Gastroesophageal sphincter (tissue), 4 donors: ENCODE measurements around the gene GOLGA3. TPM values are rescaled to one million over a fixed set of nuclear protein-coding genes. Genes with fewer than 3 reads are reported as not detected.
"Not testable (repeated sequence)": the region's sequence is repeated elsewhere in the genome, so short reads cannot be mapped to it uniquely, and the experiment has no call there.

Experiments used
- ATAC-seq: fragments of 150-250 bp; one replicate; pipeline ENCODE4 v1.9.1; 2016; ENCODE audit warnings: mild to moderate bottlenecking, moderate library complexity
- H3K27ac ChIP-seq, 4 donors: fragments of 200-600 bp; sonication (generic) in 3 of 4; 1 replicate in 3 of 4; 2 replicates in 1 of 4; pipeline ENCODE4 v1.5.1; 2016 to 2019
- H3K27me3 ChIP-seq: fragments of 200-600 bp; sonication (generic); one replicate; pipeline ENCODE4 v1.5.1; 2019
- H3K36me3 ChIP-seq, 2 donors: fragments of 200-600 bp; sonication (generic); one replicate each; pipeline ENCODE4 v1.5.1; 2019; ENCODE audit warnings: control low read depth in 1 of 2
- H3K4me1 ChIP-seq, 3 donors: fragments of 200-600 bp; sonication (generic); 1 replicate in 2 of 3; 2 replicates in 1 of 3; pipeline ENCODE4 v1.5.1; 2016 to 2019; ENCODE audit warnings: control low read depth in 2 of 3
- H3K4me3 ChIP-seq, 2 donors: fragments of 200-600 bp; sonication (generic); one replicate each; pipeline ENCODE4 v1.5.1; 2019; ENCODE audit warnings: mild to moderate bottlenecking in 1 of 2, moderate library complexity in 1 of 2
- H3K9me3 ChIP-seq, 3 donors: fragments of 200-600 bp; sonication (generic); one replicate each; pipeline ENCODE4 v1.5.1; 2017 to 2019; ENCODE audit warnings: control low read depth in 2 of 3
- EP300 ChIP-seq: sonication (generic); formaldehyde crosslinking; IDR thresholded peaks from one replicate; pipeline ENCODE4 v1.6.1; 2017; ENCODE audit warnings: antibody characterized with exemption, mild to moderate bottlenecking
- POLR2A ChIP-seq, 2 donors: fragments of 450-650 bp; IDR thresholded peaks; one replicate each; pipeline ENCODE4 v1.6.1; 2017; ENCODE audit warnings: antibody characterized with exemption in 2 of 2, mild to moderate bottlenecking in 2 of 2, moderate library complexity in 1 of 2
- POLR2AphosphoS5 ChIP-seq: sonication (generic); formaldehyde crosslinking; IDR thresholded peaks from one replicate; pipeline ENCODE4 v1.6.1; 2017; ENCODE audit warnings: antibody characterized with exemption
- WGBS, 2 donors: methylation state at CpG; one replicate each; pipeline ENCODE4 v1.1.5; 2018; ENCODE audit warnings: low coverage in 1 of 2; 5-methylcytosine and 5-hydroxymethylcytosine counted together
- total RNA-seq, 4 donors: library from RNA; depleted of rRNA; stranded (reverse); fragments of >200 nt; gene quantifications; one replicate each; pipeline ENCODE4 v1.1.0, GENCODE V29; 2016
- TF ChIP-seq, protein P1 (sequence below), 4 experiments: fragments of 200-600 bp in 2 of 4; fragments of 450-650 bp in 2 of 4; sonication (generic) in 1 of 4; IDR thresholded peaks; one replicate each; pipeline ENCODE4 v1.5.1; 2017 to 2019; ENCODE audit warnings: antibody characterized with exemption in 4 of 4, mild to moderate bottlenecking in 2 of 4, moderate library complexity in 2 of 4

Gene GOLGA3
- total RNA-seq, 4 donors from 2014 or later: 54.8 to 126 (median 74.1) TPM

DNA sequence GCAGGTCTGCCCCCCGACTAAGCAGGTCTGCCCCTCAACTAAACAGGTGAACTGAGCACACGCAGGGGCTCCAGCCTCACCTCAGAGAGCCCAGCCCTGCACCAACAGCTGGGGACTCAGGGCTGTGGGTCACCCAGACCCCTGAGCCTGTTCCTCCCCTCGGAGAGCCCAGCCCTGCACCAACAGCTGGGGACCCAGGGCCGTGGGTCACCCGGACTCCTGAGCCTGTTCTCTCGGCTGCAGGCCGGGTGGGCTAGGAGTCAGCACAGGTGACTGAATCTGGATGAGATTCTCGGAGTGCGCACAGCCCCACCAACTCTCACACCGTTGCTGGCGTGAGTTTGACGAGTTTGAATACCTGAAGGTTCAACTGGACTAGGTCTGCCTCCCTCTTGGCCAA, 46.7 kb downstream of the GOLGA3 start:
- Histone ChIP-seq H3K27ac (no peak overlapping the region), H3K4me1 (peaks cover 0 to 12% (median 5%) of the 10 kb centered on the region in 3 donors), H3K36me3 (peaks cover 0 to 100% of the 10 kb centered on the region in 2 donors), H3K27me3 (no peaks in the 10 kb centered on the region), H3K4me3 (no peak overlapping the region), H3K9me3 (no peaks in the 10 kb centered on the region)
- no peak for ATAC-seq
- WGBS, 2 donors: no CpG with 5 or more reads among the region's 12 CpGs
- TF ChIP-seq POLR2AphosphoS5: no peak
- TF ChIP-seq POLR2A (IDR thresholded peaks at IDR 0.05): no peak
- TF ChIP-seq, protein P1, sequence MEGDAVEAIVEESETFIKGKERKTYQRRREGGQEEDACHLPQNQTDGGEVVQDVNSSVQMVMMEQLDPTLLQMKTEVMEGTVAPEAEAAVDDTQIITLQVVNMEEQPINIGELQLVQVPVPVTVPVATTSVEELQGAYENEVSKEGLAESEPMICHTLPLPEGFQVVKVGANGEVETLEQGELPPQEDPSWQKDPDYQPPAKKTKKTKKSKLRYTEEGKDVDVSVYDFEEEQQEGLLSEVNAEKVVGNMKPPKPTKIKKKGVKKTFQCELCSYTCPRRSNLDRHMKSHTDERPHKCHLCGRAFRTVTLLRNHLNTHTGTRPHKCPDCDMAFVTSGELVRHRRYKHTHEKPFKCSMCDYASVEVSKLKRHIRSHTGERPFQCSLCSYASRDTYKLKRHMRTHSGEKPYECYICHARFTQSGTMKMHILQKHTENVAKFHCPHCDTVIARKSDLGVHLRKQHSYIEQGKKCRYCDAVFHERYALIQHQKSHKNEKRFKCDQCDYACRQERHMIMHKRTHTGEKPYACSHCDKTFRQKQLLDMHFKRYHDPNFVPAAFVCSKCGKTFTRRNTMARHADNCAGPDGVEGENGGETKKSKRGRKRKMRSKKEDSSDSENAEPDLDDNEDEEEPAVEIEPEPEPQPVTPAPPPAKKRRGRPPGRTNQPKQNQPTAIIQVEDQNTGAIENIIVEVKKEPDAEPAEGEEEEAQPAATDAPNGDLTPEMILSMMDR (IDR thresholded peaks at IDR 0.05): no peak
- TF ChIP-seq EP300: no peak

DNA sequence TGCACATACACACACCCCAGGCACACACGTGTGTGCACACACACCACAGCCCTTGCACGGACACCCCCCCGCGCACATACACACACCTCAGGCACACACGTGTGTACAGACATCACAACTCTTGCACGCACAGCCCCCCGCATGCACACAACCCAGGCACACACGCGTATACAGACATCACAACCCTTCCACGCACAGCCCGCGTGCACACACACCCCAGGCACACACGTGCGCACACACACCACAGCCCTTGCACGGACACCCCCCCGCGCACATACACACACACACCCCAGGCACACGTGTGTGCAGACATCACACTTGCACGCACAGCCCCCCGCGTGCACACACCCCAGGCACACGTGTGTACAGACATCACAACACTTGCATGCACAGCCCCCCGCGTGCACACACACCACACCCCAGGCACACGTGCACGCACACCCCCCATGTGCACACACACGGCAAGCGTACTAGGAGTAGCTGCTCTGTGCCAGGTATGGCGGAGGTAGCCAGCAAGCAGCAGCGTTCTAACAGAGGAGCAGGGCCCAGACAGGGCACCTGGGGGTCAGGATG, 48.8 kb downstream of the GOLGA3 start:
- no peak for TF ChIP-seq POLR2AphosphoS5
- TF ChIP-seq, protein P1 (IDR thresholded peaks at IDR 0.05): no peak
- TF ChIP-seq POLR2A (IDR thresholded peaks at IDR 0.05): no peak
- no peak for ATAC-seq
- no peak overlapping the region for H3K4me3 ChIP-seq
- peaks cover 0 to 30% (median 5%) of the 10 kb centered on the region in 3 donors for H3K4me1 ChIP-seq
- no peaks in the 10 kb centered on the region for H3K27me3 ChIP-seq
- H3K9me3 ChIP-seq: no peaks in the 10 kb centered on the region
- 87 to 88% methylated on average over 5 to 9 of the region's 30 CpGs for whole genome bisulfite sequencing, 2 donors
- H3K27ac ChIP-seq: no peak overlapping the region
- H3K36me3 ChIP-seq: peaks cover 0 to 100% of the 10 kb centered on the region in 2 donors

DNA sequence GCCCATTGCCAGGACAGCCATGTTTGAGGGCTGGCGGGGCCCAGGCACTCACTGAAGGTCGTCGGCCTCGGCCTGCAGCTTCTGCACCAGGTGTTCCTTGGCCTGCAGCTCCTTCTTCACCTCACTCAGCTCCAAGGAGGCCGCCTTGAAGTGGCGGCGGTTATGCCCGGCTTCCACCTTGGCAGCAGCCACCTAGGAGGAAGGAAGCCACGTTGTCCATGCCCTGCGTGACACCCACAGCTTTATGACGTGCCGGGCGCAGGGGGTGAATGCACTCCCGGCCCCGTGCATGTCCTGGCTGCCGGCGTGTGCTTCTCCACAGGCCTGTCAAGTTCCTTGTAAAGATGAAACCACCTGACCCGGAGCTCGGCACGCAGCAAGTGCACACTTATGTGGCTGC, 51.1 kb downstream of the GOLGA3 start:
- Histone ChIP-seq H3K4me3 (no peak overlapping the region), H3K27me3 (no peaks in the 10 kb centered on the region), H3K4me1 (peaks cover 0 to 44% (median 5%) of the 10 kb centered on the region in 3 donors), H3K27ac (peak overlapping the region in 3 of 4 donors; percentile 22 to 56 (median 24)), H3K9me3 (no peaks in the 10 kb centered on the region), H3K36me3 (peaks cover 0 to 100% of the 10 kb centered on the region in 2 donors)
- WGBS, 2 donors: 86 to 100% methylated on average over 1 to 7 of the region's 20 CpGs
- no peak for ATAC-seq
- no peak for TF ChIP-seq POLR2AphosphoS5
- no peak for TF ChIP-seq EP300
- TF ChIP-seq, protein P1 (IDR thresholded peaks at IDR 0.05): no peak
- TF ChIP-seq POLR2A (IDR thresholded peaks at IDR 0.05): no peak

DNA sequence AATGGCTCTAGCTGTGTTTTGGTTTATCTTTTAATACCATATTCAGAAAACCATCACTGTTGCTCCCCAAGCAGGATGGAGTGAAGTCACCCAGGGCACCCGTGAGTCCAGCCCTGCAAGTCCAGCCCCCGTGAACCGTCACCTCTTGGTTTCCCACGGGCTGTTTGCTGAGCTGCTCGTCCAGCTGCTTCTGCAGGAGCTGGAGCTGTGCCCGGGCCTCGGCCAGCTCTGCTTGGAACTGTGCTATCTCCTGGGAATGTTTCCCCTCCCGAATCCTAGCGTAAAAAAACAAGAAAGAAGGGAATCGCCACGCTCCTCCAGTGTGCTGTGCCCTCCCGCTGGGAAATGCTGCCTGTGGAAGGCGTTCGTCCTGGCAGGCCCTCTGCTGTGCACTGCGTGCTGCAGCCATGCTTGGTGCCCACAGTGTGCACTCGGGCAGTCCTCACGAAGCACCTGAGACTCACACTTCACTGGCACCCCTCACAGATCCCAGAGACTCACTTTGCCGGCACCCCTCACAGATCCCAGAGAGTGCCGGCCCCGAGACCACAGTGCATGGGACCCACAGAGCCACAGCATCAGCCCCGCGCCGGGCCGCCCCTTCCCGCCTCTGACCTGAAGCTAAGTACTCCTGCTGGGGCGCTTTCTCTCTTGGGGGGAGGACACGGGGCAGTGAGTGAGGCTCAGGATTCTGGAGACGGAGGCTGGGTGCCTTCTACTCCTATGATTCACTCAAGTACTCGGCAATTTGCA, 51.7 kb downstream of the GOLGA3 start:
- no peaks in the 10 kb centered on the region for H3K27me3 ChIP-seq
- H3K36me3 ChIP-seq: peaks cover 0 to 100% of the 10 kb centered on the region in 2 donors
- H3K27ac ChIP-seq: peak overlapping the region in 3 of 4 donors; percentile 22 to 56 (median 24)
- H3K4me3 ChIP-seq: no peak overlapping the region
- no peak for TF ChIP-seq POLR2AphosphoS5
- TF ChIP-seq POLR2A (IDR thresholded peaks at IDR 0.05): no peak
- TF ChIP-seq, protein P1 (IDR thresholded peaks at IDR 0.05): no peak
- TF ChIP-seq EP300: no peak
- WGBS, 2 donors: 60 to 67% methylated on average over 1 to 3 of the region's 29 CpGs
- H3K9me3 ChIP-seq: no peaks in the 10 kb centered on the region
- peak; percentile 59 for ATAC-seq
- H3K4me1 ChIP-seq: peaks cover 0 to 44% (median 5%) of the 10 kb centered on the region in 3 donors

DNA sequence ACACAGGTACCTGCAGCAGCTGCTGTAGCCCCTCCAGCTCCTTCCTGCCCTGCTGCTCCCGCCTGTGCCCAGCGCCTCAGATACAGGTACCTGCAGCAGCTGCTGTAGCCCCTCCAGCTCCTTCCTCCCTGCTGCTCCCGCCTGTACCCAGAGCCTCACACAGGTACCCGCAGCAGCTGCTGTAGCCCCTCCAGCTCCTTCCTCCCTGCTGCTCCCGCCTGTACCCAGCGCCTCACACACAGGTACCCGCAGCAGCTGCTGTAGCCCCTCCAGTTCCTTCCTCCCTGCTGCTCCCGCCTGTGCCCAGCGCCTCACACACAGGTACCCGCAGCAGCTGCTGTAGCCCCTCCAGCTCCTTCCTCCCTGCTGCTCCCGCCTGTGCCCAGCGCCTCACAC, 52.4 kb downstream of the GOLGA3 start:
- not testable (repeated sequence) for ATAC-seq, H3K9me3 ChIP-seq, H3K4me3 ChIP-seq, H3K27me3 ChIP-seq
- H3K27ac ChIP-seq: peak overlapping the region in 1 of 4 donors; percentile 56
- 80% methylated on average over 2 of the region's 12 CpGs; no CpG with 5 or more reads in 1 of the 2 donors for WGBS, 2 donors
- H3K36me3 ChIP-seq: peaks cover 0 to 100% of the 10 kb centered on the region in 2 donors
- peaks cover 0 to 44% (median 5%) of the 10 kb centered on the region in 3 donors for H3K4me1 ChIP-seq
